ENCODE results near the gene DYDC2.

DNA sequence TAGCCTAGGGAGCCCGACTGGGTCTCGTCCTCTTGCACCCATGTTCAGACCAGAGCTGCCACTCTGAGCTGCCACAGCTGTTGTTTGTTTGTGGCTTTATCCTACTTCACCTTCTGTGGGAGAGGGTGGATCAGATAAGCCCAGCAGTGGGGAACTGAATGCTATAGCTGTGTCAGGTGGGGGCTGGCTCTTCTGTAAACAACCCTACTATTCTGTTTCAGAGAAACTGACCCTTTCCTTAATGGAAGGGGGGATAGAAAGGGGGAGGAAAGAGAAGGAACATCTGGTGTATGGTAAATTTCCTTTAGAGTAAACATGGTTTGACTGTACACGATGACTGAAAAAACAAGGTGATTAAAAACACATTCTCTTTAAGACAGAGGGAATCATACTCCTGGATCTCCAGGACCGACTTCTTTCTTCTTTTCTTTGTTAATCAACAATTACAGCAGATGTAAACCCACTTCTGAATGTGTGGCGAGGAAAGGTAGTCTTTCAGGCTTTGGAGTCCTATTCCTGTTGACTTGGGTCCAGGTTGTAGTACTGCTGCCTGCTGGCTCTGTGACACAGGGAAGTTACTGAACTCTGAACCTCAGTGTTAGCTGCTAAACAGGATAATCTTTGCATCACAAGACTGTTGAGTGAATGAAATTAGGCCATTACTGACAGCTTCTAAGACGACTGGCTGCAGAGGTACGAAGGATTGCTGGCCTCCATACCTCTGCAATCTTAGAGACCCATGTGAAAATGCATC lies 57.7 kb downstream of the DYDC2 start:
- TF ChIP-seq CTCF (conservative IDR thresholded peaks at IDR 0.05; ENCODE audit: low read length) (no peak), EZH2phosphoT487 (IDR thresholded peaks at IDR 0.05; ENCODE audit: borderline replicate concordance, low read depth, low read length) (no peak)
